GM04503 (cell line): ENCODE measurements around the gene GPR132.

Experiments used
- DNase-seq: peaks from one replicate; pipeline ENCODE4 v3.0.0-alpha.2; 2012; ENCODE audit warnings: low read depth

Gene GPR132

DNA sequence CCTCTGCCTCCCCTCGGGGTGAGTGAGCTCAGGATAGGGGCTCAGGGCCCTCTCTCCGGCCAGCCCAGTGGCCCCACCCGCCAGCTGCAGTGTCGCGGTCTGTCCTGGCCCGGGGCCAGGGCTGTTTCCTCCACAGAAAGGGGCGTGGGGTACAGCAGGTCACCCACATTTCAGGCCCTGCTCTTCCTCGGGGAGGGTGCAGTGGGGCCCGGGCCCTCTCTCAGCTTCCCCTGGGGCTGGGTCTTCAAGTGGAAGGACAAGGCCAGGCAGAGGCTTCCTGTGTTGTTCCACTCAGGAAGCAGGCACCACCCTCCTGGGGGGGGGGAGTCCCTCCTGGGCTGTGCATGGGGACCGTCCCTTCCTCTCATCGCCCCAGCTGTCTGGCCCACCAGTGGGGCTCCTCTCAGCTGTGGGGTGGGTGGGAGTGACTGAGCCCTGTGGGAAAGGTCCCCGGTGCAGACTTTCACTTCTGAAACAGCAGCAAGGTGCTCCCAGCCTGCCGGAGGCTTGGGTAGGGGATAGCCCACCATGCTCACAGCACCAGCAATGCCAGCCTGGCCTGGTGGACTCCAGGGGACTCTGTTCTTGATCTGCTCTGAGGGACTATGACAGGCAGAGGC lies 3.7 kb downstream of the GPR132 start:
- no peak for DNase-seq

DNA sequence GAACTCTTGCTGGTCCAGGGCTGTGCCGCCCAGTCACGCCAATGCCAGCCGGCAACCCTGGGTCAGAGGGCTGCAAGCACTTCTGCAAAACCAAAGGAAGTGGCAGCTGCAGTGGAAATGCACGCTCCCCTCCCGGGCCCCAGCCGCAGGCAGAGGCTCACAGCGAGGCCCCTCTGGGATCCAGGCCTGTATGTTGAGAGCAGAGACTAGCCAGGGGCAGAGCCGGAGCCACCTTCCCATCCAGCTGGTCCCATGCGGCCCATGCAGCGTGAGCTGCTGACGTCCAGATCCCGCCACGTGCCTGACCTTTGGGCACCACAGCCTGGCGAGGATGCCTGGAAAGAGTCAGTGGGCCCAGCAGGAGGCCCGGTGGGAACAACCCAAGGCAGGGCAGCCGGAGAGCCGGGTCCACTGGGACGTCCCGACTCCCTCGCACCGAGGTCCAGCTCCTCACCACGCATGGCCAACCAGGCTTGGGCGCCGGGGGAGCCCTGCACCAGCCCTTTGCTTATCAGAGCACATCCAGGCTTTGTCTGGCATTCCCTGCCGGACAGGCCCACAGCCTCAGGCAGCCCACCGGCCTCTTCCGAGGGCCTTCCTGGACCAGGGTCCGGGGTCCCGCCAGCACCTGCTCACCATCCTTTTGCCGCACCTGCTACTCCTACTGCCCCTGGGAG lies 4.3 kb downstream of the GPR132 start:
- no peak for DNase-seq

- no peak for DNase-seq
Measured at GRCh38 chr14:105059925-105060565, 5.2 kb downstream of the GPR132 start.

- DNase-seq: no peak
Measured at GRCh38 chr14:105059035-105059924, 6.0 kb downstream of the GPR132 start.

GRCh38 chr14:105058521-105059034 lies 6.7 kb downstream of the GPR132 start:
- DNase-seq: no peak

DNA sequence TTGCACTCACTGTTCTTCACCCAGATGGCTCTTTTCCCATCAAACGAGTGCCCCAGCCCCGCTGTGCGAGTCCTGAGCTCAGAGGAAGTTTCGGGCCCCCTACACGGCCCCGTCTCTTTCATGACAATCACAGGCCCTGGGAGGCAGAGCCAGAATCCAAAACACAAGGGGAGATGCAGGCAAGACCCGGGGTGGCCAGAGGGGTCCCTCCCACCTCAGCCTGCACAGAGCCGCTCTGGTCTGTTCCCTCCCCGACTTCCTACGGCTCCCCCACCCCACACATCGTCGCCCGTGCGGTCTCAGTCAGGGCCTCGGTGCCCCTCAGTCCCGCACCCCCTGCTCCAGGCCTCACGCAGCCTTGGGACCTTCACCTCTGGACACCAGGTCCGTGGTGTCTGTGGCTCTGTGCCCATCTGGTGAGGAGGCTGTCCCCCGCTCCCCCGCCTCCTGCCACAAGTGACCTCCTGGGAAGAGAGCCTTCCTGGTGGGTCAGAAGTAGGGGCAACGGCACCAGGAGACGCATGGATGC lies 8.9 kb downstream of the GPR132 start:
- DNase-seq: no peak

GRCh38 chr14:105055736-105056302 lies 9.4 kb downstream of the GPR132 start:
- no peak for DNase-seq

GRCh38 chr14:105055334-105055733 lies 9.9 kb downstream of the GPR132 start:
- no peak for DNase-seq

DNA sequence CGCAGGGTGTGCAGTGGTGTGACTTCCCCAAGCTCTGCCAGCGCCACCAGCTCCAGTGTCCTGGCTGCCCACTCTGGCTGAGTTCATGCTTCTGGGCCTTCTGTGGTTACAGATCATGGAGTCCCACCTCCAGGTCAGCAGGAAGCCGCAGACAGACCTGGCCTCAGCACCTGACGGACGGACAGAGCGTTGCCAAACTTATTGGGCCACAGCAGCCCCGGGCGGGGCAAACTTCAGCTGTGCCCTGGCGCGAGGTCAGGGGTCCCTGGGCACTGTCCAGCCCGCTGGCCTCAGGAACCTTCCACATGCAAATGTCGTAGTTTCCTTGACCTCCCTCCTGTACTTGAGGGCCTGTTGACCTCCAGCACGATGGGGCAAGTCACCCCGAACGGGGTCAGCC lies 11.2 kb downstream of the GPR132 start:
- DNase-seq: no peak

GRCh38 chr14:105053421-105053820 lies 11.8 kb downstream of the GPR132 start:
- no peak for DNase-seq

DNA sequence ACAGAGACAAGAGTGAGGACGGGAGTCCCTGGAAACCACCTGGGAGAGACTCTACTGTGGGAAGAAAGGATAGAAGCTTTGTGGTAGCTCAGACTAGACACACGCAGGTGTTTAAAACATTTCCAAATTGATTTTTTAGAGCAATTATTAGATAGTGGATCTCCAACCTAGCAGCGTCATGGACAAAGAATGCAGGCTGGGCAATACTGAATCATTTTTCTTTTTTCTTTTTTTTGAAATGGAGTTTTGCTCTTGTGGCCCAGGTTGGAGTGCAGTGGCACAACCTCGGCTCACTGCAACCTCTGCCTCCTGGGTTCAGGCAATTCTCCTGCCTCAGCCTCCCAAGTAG lies 13.1 kb downstream of the GPR132 start:
- DNase-seq: no peak

- DNase-seq: no peak
Measured at GRCh38 chr14:105051182-105052109, 13.8 kb downstream of the GPR132 start.

- DNase-seq: no peak
Measured at GRCh38 chr14:105050551-105050897, 14.7 kb downstream of the GPR132 start.

DNA sequence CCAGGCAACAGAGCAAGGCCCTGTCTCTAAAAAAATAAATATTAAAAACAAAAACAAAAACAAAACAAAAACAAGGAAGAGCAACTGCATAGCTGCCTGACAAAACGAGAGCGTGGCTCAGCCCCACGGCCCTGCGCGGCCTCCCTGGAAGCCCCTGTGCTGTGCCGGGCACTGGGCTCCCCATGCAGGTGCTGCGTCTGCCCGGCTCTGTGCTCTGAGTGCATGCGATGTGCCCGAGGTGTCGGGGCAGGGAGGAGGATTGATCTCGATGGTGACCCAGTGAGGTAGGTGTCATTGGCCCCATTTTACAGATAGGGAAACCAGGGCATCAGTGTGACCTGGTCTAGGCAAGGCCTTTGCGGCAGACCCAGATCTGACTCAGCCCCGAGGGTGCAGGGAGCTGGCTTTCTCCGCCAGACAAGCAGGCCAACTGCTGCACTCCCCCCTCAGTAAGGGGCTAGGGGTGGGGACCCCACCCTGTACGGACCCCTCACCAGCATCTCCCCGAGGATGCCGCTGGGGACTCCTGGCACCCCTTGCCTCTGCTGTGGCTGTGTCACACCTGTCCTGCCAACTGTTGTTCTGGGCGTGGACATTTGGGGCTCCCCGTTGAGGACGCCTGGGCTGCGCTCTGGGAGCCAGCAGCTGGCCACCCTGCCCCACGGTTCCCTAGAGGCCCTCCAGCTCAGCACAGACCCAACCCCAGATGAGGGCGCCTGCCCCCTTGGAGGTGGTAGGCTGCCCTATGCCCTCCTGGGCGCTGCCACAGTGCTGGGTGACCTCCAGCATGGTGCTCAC lies 15.3 kb downstream of the GPR132 start:
- no peak for DNase-seq

GRCh38 chr14:105047283-105048016 lies 17.8 kb downstream of the GPR132 start:
- no peak for DNase-seq

- DNase-seq: no peak
Measured at GRCh38 chr14:105046891-105047282, 18.3 kb downstream of the GPR132 start.

DNA sequence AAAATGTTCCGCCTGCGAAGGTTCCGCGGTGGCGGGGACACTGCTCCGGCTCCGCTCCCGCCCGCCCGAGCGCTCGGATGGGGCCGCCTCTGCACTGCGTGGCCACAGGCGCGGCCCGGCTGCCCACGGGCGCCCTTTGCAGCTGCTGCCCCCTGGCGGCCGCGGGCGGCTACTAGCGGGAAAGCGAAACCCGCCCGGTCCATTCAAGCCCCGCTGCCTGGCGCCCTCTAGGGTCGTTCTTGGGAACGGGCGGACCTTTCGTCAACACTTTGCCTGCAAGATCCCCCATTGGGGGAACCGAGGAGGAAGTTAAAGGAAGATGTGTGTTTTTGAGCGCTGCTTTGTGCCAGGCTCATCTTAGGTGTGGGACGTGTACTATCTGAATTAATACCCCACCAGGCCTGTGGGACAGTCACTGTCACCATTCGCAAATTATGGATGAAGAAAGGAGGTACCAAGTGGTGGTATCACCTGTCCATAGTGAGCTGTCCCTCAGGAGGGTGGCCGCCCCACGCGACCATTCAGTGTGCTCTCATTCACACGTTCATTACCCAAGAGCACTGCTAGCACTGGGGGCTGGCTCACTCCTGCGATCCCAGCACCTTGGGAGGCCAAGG lies 19.4 kb downstream of the GPR132 start:
- no peak for DNase-seq

DNA sequence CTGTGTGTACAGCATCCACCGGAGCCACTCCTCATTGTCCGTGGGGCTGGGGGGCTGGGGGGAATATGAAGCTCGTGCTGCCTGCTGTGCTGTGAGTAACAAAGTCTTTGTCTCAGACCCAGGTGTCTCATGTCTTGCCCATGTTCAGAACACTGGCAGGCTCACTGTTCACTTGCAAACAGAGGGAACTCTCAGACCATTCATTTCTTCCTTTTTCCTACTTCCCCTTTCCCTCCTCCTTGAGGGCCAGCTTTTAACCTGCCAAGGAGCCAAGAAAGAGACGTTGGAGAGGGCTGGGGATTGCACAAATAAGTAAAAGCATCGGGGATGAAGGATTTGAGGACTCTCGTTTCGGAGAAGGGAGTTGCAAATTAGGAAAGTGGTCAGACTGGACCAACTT lies 21.6 kb downstream of the GPR132 start:
- DNase-seq: no peak

DNA sequence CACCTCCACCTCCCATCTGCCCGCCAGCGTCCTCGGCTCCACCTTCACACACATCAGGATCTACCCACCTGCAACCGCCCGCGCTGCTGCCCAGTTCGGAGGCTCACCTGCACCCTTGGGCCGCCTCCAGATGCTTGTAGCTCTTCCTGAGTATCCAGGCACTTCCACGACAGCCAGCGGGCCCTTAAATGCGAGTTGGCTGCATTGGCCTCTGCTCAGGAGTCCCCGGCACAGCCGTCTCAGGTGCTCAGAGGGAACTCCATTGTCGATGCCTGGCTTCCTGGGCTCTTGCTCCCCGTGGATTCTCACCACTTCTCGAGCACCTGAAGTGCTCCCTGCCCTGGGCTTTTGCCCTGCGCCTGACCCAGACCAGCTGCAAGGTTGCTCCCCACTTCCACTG lies 22.4 kb downstream of the GPR132 start:
- no peak for DNase-seq
